ENCODE data around the gene FAM174B.

DNA sequence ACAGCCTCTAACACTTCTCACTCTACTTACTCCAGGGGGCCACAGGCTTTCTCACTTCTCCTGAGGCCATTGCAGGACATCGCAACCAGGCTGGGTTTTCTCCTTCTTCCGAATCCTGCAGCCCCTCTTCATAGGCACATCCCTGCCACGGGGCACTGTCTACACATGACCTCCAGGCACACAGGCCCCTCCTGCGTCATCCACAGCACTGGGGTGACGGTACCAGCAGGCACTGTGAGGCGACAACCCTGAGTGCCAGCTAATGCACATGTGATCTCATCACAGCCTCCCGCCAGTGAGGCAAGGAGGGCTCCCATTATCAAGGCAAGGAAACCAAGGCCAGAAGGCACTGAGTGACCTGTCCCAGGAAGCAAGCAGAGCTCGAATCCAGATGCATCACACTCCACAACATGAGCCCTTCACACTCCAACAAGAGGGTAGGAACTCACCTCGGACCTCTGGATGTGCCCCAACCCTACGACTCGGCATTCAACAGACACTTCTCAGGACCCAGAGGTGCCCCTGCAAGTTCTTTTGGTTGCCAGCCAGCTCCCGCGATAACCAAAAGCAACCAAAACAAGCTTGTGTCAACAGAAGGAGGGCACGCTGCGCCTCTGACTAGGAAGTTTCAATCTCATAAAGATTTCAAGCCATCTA lies 16.7 kb downstream of the FAM174B start:
- no peak for TF ChIP-seq POLR2AphosphoS5 (IDR thresholded peaks at IDR 0.05; ENCODE audit: low read depth, low read length)
- no peak for TF ChIP-seq TAF1 (IDR thresholded peaks at IDR 0.05; ENCODE audit: borderline replicate concordance, insufficient read depth, low read length)
- TF ChIP-seq, protein P1, sequence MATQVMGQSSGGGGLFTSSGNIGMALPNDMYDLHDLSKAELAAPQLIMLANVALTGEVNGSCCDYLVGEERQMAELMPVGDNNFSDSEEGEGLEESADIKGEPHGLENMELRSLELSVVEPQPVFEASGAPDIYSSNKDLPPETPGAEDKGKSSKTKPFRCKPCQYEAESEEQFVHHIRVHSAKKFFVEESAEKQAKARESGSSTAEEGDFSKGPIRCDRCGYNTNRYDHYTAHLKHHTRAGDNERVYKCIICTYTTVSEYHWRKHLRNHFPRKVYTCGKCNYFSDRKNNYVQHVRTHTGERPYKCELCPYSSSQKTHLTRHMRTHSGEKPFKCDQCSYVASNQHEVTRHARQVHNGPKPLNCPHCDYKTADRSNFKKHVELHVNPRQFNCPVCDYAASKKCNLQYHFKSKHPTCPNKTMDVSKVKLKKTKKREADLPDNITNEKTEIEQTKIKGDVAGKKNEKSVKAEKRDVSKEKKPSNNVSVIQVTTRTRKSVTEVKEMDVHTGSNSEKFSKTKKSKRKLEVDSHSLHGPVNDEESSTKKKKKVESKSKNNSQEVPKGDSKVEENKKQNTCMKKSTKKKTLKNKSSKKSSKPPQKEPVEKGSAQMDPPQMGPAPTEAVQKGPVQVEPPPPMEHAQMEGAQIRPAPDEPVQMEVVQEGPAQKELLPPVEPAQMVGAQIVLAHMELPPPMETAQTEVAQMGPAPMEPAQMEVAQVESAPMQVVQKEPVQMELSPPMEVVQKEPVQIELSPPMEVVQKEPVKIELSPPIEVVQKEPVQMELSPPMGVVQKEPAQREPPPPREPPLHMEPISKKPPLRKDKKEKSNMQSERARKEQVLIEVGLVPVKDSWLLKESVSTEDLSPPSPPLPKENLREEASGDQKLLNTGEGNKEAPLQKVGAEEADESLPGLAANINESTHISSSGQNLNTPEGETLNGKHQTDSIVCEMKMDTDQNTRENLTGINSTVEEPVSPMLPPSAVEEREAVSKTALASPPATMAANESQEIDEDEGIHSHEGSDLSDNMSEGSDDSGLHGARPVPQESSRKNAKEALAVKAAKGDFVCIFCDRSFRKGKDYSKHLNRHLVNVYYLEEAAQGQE (IDR thresholded peaks at IDR 0.05; ENCODE audit: insufficient read depth in 1 of 2, low read depth in 2 of 2, low read length in 2 of 2): no peak
- no peak for TF ChIP-seq SIN3A (IDR thresholded peaks at IDR 0.05; ENCODE audit: borderline replicate concordance, insufficient read depth, low read length)
